HG02623 (cell line): ENCODE data around the gene CRIM1.

ENCODE experiments used
- ATAC-seq: cut with Tn5 transposase; IDR thresholded peaks from one replicate; pipeline ENCODE4 v1.9.1; 2021; ENCODE audit warnings: moderate library complexity; ENCODE audit not compliant: unreplicated experiment

Gene CRIM1

DNA sequence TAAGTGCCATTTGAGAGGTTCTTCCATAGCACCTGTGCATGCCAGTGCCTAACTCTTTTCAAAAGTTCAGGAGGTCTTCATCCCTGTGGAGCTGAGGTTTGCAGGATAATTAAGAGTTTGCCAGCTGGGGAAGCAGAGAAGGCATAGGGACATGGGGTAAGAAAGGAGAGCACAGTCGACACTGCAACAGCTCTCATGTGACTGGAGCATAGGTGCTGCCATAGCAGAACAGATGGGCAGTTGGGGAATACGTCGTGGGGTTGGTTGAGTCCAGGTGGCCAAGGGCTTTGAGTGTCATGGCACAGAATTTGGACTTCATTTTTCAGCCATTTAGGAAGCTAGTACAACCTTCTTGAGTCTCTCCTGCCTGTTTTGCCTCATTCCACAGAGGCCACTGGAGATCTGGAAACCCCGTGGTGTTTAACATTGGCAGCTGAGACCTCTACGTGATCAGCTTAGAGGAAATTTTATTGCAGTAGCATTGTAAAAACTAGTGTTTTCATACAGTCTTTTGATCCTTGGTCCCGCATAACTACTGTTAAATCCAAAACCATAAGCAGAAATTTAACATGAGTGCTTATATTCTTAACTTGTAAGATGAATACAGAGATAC lies 65.1 kb downstream of the CRIM1 start:
- ATAC-seq = no peak

DNA sequence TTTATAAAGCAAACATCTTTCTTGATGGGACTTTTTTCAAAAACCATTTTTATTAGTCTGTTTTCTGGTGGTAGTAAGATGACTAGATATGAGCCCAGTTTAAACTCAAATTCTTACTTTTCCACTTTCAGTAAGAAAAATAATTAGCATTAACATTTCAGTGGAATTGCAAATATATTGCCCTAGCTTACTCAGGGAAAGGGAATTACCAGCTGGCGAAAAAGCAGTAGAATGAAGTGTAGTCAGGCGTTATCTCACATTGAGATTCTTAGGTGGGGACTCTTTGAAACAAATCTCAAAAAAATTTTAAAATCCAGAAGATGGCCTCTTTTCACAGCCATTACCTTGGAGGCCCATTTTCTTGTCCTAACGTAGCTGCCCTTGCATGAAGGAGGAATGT lies 65.8 kb downstream of the CRIM1 start:
- no peak for ATAC-seq

DNA sequence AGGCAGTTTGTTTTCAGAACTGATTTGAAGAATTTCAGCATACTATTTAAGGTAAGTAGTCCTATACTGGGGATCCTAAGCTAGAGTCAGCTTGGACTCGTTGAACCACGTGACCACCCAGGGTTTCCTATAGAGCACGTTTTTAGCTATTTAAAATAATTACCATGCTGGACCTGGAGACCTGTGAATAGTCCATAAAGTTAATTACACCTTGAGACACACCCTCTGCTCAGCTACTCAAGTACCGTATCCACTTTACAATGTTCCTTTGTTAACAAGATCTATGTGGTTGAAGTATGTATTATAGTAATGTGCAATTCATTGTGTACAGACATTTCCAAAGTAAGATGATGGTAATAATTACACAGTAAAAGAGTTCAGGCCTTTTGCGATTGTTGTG lies 67.6 kb downstream of the CRIM1 start:
- no peak for ATAC-seq

DNA sequence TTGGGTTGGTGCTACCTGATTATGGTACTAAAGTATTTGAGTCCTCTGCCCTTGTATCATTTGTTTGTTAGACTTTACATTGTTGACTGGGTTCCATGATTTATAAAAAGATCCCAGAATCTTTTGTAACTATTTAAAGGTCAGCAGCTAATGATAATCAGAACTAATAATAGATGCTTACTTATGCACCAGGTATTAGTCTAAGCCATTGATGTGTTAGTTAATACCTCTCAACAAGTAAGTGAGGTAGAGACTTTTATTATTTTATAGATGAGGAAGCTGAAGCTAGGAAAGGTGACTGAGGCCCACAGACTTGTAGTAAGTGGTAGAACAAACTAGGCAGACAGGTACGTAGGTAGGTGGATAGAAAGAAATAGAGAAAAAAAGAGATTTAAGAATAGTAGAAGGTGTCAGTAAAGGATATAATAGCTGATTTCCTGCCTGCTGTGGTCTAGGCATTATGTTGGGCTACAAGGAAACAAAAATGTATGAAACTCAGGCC lies 68.1 kb downstream of the CRIM1 start:
- no peak for ATAC-seq

DNA sequence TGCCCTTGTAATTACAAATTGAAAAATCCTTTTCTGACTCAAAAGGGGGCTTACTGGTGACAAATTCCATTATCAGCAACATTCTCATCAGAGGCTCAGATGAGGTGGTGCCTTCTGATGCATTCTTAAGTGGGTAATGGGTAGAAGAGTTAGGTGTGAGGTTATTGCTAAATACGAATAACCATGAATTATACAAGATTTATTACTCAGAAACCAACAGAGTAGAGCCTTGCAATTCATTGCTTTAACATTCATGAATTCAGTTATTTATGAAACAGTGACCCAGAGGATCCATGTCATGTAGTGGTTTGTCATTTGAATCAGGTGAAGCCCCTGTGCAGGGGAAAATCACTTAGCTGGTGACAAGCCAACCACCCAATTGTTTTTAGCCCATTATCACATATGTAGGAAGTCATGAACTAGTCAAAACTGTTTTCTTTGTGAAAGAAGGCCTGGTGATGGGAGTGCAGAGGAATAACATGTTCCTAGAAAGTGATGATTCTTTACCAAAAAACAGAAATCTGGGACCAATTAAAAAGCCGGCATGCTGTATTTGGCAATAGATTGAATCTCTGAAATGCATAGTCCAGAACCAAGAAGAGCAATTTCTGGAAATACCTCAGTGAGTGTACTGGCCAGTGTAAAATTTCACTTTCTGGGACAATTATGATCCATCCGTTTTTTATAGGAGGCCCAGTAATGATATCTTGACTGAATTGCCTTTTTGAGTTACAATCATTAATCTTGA lies 70.2 kb downstream of the CRIM1 start:
- no peak for ATAC-seq

DNA sequence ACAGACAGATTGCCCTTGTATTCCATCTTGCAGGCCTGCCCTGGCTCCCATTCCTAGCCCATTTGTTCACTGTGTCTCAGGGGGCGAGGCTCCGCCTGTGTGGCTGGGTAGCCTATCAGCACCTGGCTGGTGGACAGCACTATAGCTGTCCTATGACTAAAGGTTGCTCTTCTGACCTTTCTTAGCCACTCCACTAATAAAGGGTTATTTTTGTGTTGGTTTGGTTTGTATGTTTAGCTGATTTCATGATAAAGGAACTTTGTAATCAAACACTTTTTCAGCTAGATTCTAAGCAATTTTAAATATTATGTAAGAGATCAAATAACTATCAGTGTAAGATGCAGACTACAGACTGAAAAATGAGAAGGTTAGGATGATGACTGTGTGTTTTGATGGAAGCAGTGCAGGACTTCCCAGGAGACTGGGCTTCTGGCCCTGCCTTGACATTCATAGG lies 72.2 kb downstream of the CRIM1 start:
- no peak for ATAC-seq

DNA sequence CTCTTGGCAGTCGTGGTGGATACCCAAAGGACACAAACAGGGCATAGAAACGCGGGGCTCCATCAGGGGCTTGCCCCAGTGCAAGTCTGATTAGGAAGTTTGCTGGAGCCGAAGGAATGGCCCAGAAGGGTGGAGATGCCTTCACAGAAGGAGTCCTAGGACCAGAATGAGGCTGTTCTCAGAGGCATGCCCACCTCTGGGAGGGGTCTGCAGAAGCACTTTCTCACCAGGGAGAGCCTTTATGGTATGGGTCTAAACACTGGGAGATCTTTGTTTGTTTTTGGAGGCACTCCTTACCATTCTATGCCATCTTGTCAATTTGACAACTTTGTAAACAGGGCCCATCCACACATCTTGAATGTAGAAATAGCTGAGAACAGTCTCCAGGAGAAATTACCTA lies 75.0 kb downstream of the CRIM1 start:
- no peak for ATAC-seq

DNA sequence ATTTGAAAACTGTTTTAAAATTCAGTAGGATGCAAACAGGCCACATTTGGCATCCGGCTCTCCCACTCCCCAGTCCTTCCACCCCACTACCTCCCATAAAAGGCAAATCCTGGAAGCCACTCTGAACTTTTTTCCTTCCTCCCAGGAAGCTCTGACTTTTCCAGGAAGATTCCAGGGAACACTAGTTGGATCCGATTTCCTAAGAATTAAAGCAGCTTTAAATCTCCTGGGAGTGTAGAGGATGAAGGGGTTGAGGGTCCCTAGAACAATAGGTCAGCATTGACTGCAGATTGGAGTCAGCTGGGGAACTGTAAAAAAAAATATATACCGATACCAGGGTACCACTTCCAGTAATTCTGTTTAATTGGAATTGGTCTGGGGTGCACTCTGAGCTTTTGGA lies 76.9 kb downstream of the CRIM1 start:
- no peak for ATAC-seq

DNA sequence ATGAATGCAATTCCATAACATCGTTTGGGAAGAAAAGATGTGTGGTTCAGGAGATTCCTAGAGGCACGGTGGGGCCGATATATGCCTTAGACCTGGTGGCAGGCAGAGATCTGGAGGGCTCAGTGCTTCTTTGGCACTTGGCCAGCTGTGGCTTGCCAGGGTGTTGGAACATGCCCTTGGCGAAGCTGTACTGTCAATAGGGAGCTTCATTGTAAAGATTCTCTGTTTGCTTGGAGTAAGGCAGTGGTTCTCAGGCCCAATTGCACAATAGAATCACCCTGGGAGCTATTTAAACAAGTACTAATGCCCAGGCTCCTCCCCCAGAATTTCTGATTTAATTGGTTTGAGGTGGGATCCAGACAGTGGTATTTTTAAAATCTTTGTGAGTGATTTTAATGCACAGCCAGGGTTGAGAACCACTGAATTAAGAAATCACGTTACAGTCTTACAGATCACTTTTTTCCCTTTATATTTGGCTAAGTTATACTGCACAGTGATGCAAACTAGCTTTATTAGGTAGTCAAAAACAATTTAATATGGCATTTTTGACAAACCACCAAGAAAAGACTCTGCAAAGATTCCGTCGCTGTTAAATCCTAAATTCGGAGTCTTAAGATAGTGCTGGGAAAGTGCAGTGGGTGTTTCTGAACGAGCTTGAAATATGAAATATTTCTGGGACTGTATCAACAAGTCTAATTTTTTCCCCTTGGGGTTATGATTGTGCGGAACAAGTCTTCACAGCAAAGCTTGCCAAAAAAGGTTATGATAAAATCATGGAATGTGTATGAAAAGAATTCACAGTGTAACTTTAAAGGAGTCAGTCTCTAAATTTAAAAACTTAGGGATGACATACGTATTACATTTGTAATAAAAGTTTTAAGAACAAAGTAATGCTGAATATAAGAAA lies 78.0 kb downstream of the CRIM1 start:
- ATAC-seq = no peak

DNA sequence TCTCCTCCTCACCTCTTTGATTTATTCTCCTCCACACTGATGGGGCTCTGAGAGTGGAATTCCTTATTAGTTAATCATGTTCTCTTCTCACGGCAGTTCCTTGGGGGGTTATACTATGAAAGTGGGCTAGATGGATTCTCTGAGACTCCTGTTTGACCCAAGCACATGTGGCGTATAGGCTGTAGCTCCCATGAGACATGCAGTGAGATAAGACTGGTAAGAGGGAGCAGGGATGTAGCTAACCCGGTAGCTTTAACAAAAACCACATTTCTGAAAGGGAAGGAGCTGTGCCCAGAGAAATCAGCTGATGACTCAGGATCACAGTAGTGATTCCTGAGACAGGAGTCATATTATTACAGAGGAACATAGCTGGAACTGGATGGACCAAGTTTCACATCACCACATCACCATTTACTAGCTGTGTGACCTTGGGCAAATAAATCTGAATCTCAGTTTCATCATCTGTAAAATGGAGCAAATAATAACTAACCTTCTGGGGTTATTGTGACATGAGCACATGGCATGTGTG lies 82.9 kb downstream of the CRIM1 start:
- ATAC-seq = no peak

DNA sequence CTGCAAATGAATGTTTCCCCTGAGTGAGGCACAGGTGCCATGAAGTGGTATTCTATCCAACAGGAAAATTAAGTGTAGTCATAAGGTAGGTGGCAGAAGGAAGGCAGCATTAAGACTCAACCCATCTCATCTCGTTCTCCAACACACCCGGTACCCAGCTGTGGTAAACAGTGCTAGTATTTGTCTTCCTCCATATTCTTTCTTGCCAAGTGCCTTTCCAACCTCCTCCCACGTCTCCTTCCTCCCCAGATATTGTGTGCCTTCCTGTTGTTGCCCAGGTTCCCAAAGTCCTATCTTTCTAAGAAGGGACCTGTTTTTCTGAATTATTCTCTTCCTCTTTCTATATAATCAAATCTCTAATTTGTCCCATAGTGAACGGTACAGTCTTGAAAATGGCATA lies 83.5 kb downstream of the CRIM1 start:
- no peak for ATAC-seq

DNA sequence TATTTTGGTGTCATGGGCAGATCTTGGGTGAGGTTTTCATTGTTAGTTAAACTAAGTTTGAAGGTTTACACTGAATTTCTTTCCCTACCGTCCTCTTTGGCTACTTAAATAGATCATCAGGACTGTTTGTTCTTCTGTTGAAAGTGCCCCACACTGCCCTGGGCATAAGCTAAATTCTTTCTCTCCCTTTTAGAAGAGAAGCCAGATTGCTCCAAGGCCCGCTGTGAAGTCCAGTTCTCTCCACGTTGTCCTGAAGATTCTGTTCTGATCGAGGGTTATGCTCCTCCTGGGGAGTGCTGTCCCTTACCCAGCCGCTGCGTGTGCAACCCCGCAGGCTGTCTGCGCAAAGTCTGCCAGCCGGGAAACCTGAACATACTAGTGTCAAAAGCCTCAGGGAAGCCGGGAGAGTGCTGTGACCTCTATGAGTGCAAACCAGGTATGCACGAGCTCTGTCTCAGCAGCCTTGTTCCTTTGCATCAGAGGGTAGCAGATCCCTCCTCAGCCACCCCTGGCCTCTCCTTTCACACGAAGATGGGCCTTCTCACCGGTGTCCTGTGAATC lies 85.6 kb downstream of the CRIM1 start:
- no peak for ATAC-seq

DNA sequence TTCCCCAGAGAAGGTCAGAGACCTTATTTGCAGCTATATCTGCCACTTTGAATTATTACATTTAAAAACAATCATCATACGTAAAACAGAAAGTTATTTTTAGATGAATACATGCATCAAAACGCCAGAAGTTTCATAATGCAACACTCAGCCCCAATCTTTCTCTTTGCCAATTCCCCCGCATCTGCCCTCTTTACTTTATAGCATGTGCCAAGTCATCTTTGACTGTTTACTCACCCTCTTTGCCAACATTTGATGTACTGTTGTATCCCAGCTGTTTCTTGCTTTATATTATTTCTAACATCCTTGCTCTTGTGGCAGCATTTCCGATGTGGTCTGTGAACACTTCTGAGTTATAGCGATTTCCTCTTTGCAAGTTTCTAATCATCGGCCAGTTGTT lies 86.2 kb downstream of the CRIM1 start:
- no peak for ATAC-seq

DNA sequence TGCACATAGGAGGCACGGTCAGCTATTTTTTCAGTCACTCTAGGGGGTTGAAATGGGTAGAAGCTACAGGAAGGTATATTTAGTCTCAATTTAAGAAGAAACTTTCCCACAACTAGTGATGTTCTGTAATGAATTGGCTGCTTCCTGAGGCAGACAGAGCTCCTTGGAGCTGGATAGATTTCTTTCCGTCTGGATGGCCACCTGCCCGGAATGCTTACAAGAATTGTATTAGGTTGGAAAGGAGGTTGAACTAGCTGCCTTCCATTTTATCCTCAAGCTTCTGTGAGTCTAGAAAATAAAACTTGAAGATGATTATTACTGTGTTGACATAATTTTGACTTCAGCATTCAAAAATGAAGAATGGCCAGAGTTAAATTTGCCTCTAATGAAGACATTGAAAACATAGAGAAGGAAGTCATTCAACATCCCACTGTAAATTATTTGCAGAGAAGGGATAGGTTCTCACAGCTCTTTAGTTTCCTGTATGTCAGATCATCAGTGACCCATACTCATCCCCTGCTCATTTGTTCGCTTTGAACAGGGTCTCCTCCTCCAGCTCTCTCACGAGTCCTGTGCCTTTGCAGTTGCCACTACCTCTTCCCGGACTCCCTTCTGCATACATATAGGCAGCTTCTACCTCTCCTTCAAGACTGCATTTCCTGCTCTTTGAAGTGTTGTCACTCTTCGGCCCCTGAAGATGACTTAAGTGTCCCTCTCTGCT lies 88.8 kb downstream of the CRIM1 start:
- ATAC-seq = no peak

DNA sequence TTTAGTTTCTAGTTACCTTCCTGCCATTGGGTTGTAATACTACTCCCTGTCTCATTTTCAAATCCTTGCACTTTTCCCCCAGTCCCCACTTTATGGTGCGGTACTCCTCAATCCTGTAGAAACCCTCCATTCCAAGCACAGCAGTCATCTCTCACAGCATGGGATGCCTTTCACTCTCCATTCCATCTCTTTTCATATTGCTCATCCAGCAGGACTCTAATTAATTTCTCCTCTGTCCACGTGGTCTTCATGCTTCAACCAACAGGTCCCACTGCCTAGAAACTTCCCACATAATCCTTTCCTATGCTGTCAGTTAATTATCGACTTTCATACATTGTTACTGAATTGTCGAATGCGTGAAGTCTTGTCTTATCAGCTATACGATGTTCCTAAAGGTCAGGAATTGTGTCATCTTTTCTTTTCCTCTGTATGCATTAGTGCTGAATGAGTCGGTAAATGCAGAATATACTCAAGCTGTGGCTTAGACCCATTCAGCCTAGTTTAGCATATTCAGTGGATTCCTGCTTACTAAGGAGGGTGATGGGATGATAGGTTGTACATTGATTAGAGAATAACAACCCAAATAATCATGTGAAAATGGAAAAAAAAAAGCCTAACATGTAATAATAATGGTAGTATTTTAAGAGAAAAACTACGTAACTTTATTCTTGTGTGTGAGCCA lies 89.7 kb downstream of the CRIM1 start:
- ATAC-seq = no peak

DNA sequence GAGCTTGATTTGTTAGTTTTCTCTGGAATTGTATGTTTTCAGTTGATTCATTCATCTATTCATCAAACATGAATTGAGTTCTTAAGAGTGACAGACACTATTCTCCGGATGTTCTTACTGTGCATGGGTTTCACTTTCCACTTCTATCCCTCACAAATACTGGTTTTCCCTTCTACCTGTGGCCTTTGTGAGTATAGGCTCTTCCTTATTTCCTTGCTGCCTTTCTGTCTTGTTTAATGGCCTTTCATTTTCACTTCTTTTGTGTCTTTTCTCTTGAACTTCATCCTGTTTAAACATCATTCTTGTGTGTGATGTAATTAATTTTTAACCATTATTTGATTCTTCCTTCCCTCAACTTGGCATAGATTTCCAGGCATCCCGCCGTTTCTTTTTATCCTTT lies 90.7 kb downstream of the CRIM1 start:
- ATAC-seq = no peak

DNA sequence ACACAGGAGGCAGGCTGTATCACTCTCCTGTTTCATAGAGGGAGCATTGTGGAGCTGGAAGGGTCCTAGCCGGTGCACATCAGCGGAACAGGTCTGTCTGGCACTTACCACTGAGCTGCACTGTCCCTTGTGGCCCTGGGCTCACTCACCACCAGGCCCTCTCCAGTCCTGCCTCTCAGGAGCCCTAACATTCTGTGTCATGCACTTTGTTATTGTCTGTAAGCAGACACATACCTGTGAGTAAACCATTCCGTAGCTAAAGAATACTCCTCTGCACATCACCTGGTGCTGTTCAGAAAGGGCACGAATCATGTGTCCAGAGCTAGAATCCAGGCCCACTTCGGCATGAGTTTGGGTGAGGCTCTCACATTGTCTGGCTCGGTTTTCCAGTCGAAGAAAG lies 93.6 kb downstream of the CRIM1 start:
- ATAC-seq = no peak

DNA sequence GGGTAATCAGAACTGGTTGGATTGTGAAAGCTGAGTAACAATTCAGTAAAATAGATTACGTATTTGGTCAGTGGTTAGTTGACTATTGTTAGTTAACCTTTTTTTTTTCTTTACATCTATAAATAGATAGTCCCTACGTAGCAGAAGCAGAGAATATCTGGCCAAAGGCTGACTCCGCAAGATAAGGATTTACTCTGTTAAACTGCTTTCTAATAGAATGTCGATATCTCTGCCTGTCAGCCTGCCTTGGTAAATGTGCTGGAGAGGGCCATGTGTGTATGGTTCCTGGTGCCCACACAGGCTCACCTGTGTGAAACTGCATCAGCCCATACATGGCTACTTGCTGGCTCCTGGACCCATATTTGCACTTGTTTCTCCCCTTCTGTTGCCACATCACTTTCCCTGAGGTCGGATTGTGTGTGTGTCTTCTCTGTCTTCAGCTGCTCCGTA lies 94.4 kb downstream of the CRIM1 start:
- no peak for ATAC-seq

DNA sequence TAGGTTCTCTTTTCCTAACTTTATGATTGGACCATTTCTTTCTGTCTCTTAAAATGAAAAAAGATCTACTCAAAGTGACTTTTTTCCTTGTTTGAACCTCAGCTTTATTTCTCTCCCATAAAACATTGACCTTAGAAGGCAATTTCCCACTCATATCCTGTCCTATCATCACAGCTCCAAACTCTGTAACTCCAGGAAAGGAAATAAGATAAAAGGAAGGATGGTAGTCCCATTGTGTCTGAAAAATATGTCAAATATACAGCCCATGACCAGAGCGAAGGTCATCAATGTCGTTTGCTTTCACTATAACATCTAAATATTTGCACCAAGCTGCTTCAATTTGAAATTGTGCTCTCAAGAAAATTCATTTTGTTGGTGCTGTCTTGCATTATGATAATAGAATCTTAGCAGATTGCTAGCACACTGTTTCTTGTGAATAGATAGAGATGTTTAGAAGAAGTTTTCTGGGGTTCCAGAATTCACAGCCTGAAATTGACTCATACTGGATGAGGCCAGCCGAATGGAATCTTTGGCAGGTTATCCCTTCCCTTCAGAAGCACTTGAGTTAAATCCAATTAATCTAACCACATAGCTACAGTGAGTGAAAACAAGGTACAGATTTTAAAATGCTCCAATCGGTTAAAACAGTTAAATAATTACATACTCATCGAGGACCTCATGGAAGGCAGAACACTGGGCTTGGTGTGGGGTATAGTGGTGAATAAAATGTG lies 95.1 kb downstream of the CRIM1 start:
- no peak for ATAC-seq
